Keratinocyte (primary cell): ENCODE measurements around the gene MPC1. TPM values are rescaled to one million over a fixed set of nuclear protein-coding genes. Genes with fewer than 3 reads are reported as not detected.

Experiments used
- DNase-seq: peaks from one replicate; pipeline ENCODE4 v3.0.0-alpha.2; 2011; ENCODE audit warnings: low read depth, missing footprints, low spot score
- FAIRE-seq: peaks from 2 replicates; lab custom pipeline; 2011; peaks lifted over from hg19 to GRCh38; lab: Jason Lieb, UNC
- H2AFZ ChIP-seq: 2 replicates; pipeline ENCODE4 v1.6.0; 2012; ENCODE audit warnings: low read length, control low read depth, inconsistent platforms; ENCODE audit not compliant: control insufficient read depth
- H3K27ac ChIP-seq: 2 replicates; pipeline ENCODE4 v1.5.1; 2011; ENCODE audit warnings: low read length; ENCODE audit not compliant: control insufficient read depth, insufficient read depth
- H3K27me3 ChIP-seq: 3 replicates; pipeline ENCODE4 v1.6.0; 2011; ENCODE audit warnings: low read length; ENCODE audit not compliant: control insufficient read depth, insufficient read depth; ENCODE audit errors: extremely low read depth
- H3K36me3 ChIP-seq, 2 experiments: 2 replicates in 1 of 2; 3 replicates in 1 of 2; pipeline ENCODE4 v1.5.1; 2011; ENCODE audit warnings: low read length in 2 of 2, mild to moderate bottlenecking in 1 of 2; ENCODE audit not compliant: control insufficient read depth in 2 of 2, insufficient read depth in 2 of 2; ENCODE audit errors: extremely low read depth in 1 of 2
- H3K4me1 ChIP-seq: 3 replicates; pipeline ENCODE4 v1.5.1; 2011; ENCODE audit warnings: low read length; ENCODE audit not compliant: control insufficient read depth, insufficient read depth; ENCODE audit errors: extremely low read depth
- H3K4me2 ChIP-seq: 3 replicates; pipeline ENCODE4 v1.6.0; 2011; ENCODE audit warnings: low read depth, low read length; ENCODE audit not compliant: control insufficient read depth, insufficient read depth; ENCODE audit errors: extremely low read depth
- H3K4me3 ChIP-seq, 3 experiments: fragments of 200-600 bp in 1 of 3; sonication (generic) in 1 of 3; 2 replicates in 2 of 3; 3 replicates in 1 of 3; pipeline ENCODE4 v1.5.1; 2011 to 2016; ENCODE audit warnings: low read length in 3 of 3, mild to moderate bottlenecking in 3 of 3, control low read depth in 2 of 3, inconsistent platforms in 1 of 3, low read depth in 1 of 3, mixed read lengths in 1 of 3, mixed run types in 1 of 3, moderate library complexity in 1 of 3; ENCODE audit not compliant: control insufficient read depth in 2 of 3, insufficient read depth in 2 of 3; ENCODE audit errors: extremely low read depth in 1 of 3
- H3K79me2 ChIP-seq: 2 replicates; pipeline ENCODE4 v1.6.0; 2012; ENCODE audit warnings: low read length; ENCODE audit not compliant: control insufficient read depth, insufficient read depth
- H3K9ac ChIP-seq: 3 replicates; pipeline ENCODE4 v1.6.0; 2011; ENCODE audit warnings: low read length; ENCODE audit not compliant: control insufficient read depth, insufficient read depth; ENCODE audit errors: extremely low read depth
- H3K9me1 ChIP-seq: 3 replicates; pipeline ENCODE4 v1.6.0; 2011; ENCODE audit warnings: low read length; ENCODE audit not compliant: control insufficient read depth, insufficient read depth; ENCODE audit errors: extremely low read depth
- H3K9me3 ChIP-seq: 2 replicates; pipeline ENCODE4 v1.5.1; 2012; ENCODE audit warnings: low read depth, low read length; ENCODE audit not compliant: control insufficient read depth
- H4K20me1 ChIP-seq: 3 replicates; pipeline ENCODE4 v1.6.0; 2011; ENCODE audit warnings: low read length; ENCODE audit not compliant: control insufficient read depth, insufficient read depth; ENCODE audit errors: extremely low read depth
- EZH2 ChIP-seq: IDR thresholded peaks from one replicate; pipeline ENCODE4 v1.6.1; 2012; ENCODE audit warnings: inconsistent platforms, mild to moderate bottlenecking, low read length, moderate library complexity
- dilution Hi-C: fragments of 300-500 bp; cut with MboI; formaldehyde crosslinking; loops from one replicate; pipeline ENCODE4 v1.7.0; 2020; ENCODE audit warnings: low sequenced_read_pairs; ENCODE audit not compliant: extremely low pct_ligation_motif_present
- polyA plus RNA-seq, 5 experiments: library from polyadenylated mRNA; depleted of rRNA in 3 of 5; stranded (reverse) in 3 of 5; stranded (forward) in 1 of 5; unstranded in 1 of 5; fragments of >200 nt; gene quantifications; 1 replicate in 1 of 5; 2 replicates in 3 of 5; 3 replicates in 1 of 5; pipeline versions ENCODE4 v1.2.1 to v1.2.3, GENCODE V29; 2011 to 2012; ENCODE audit warnings: missing spikeins in 2 of 5, low read depth in 1 of 5, low replicate concordance in 1 of 5
- TF ChIP-seq, protein P1 (sequence below), 3 experiments: IDR thresholded peaks in 1 of 3; conservative IDR thresholded peaks in 1 of 3; optimal IDR thresholded peaks in 1 of 3; 2 replicates in 2 of 3; 3 replicates in 1 of 3; pipeline versions ENCODE3 to v1.5.1; 2011; ENCODE audit warnings: low read length in 3 of 3, mild to moderate bottlenecking in 3 of 3, moderate library complexity in 2 of 3, control low read depth in 1 of 3, inconsistent platforms in 1 of 3; ENCODE audit not compliant: insufficient read depth in 2 of 3; ENCODE audit errors: extremely low read depth in 1 of 3

Gene MPC1
- polyA plus RNA-seq, 1 donor (not counting 4 experiments of a cell fraction or from before 2014, with no cell fraction given) = 26.4 TPM

DNA sequence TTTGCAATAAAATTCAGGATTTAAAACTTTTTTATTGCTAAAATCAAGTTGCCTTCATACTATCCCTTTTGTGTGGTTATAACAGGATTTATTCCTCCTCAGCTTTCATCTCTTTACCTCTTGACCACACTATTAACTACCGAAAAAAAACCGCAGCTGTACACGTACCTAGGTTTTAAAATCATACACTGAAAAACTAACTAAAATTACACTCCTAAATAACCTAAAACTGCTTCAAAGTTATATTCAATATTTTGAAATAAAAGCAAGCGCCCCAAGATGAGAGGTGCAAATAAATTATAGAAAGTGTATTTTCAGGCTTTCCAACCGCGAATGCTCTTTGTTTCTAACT, 1.4 kb downstream of the MPC1 start:
- dilution Hi-C loops = no loop called here
- peak overlapping the region; percentile 75 for H3K9ac ChIP-seq

GRCh38 chr6:166379800-166380199, 2.9 kb downstream of the MPC1 start:
- H3K9ac ChIP-seq = no peak overlapping the region
- H3K9me3 ChIP-seq = no peaks in the 10 kb centered on the region
- DNase-seq (no peak), FAIRE-seq (no peak)
- no peaks in the 10 kb centered on the region for H3K4me1 ChIP-seq
- peaks cover 4% of the 10 kb centered on the region for H3K79me2 ChIP-seq
- no peak for TF ChIP-seq EZH2
- TF ChIP-seq, protein P1, sequence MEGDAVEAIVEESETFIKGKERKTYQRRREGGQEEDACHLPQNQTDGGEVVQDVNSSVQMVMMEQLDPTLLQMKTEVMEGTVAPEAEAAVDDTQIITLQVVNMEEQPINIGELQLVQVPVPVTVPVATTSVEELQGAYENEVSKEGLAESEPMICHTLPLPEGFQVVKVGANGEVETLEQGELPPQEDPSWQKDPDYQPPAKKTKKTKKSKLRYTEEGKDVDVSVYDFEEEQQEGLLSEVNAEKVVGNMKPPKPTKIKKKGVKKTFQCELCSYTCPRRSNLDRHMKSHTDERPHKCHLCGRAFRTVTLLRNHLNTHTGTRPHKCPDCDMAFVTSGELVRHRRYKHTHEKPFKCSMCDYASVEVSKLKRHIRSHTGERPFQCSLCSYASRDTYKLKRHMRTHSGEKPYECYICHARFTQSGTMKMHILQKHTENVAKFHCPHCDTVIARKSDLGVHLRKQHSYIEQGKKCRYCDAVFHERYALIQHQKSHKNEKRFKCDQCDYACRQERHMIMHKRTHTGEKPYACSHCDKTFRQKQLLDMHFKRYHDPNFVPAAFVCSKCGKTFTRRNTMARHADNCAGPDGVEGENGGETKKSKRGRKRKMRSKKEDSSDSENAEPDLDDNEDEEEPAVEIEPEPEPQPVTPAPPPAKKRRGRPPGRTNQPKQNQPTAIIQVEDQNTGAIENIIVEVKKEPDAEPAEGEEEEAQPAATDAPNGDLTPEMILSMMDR (optimal IDR thresholded peaks at IDR 0.05 in 1 of 3, IDR thresholded peaks at IDR 0.05 in 1 of 3, conservative IDR thresholded peaks at IDR 0.05 in 1 of 3; ENCODE audit: extremely low read depth in 1 of 3, insufficient read depth in 2 of 3, low read length in 3 of 3) = no peak
- no peak overlapping the region for H3K27ac ChIP-seq
- no peak overlapping the region for H3K4me3 ChIP-seq
- H3K9me1 ChIP-seq = no peaks in the 10 kb centered on the region
- H3K27me3 ChIP-seq = no peaks in the 10 kb centered on the region
- H4K20me1 ChIP-seq = no peaks in the 10 kb centered on the region
- H3K36me3 ChIP-seq = no peaks in the 10 kb centered on the region
- no peak overlapping the region for H3K4me2 ChIP-seq
- dilution Hi-C loops = no loop called here
- no peak overlapping the region for H2AFZ ChIP-seq

More for the DNA sequence above, 1.4 kb downstream of the MPC1 start:
- H3K27me3 ChIP-seq = no peaks in the 10 kb centered on the region
- peaks cover 4% of the 10 kb centered on the region for H3K79me2 ChIP-seq
- no peaks in the 10 kb centered on the region for H3K4me1 ChIP-seq
- H3K4me3 ChIP-seq = peak overlapping the region; percentile 60 to 84 (median 81)
- no peaks in the 10 kb centered on the region for H3K9me1 ChIP-seq
- no peaks in the 10 kb centered on the region for H4K20me1 ChIP-seq
- H3K4me2 ChIP-seq = peak overlapping the region; percentile 68
- H3K27ac ChIP-seq = peak overlapping the region; percentile 4
- no peaks in the 10 kb centered on the region for H3K9me3 ChIP-seq
- H2AFZ ChIP-seq = peak overlapping the region; percentile 64
- DNase-seq (no peak), FAIRE-seq (no peak)
- H3K36me3 ChIP-seq = no peaks in the 10 kb centered on the region
- no peak for TF ChIP-seq EZH2
- TF ChIP-seq, protein P1 (optimal IDR thresholded peaks at IDR 0.05 in 1 of 3, IDR thresholded peaks at IDR 0.05 in 1 of 3, conservative IDR thresholded peaks at IDR 0.05 in 1 of 3; ENCODE audit: extremely low read depth in 1 of 3, insufficient read depth in 2 of 3, low read length in 3 of 3) = no peak
